ENCODE measurements around the gene VSIG8.

VSIG8 gene

GRCh38 chr1:159864262-159864661 lies 1.8 kb upstream of the VSIG8 start:
- H3K27ac ChIP-seq (replicated peaks): no peak overlapping the region
- no peak for DNase-seq (ENCODE audit: low read depth in 1 of 2, low spot score in 1 of 2)
- TF ChIP-seq GABPA (IDR thresholded peaks at IDR 0.05; ENCODE audit: low read depth) (no peak), SPI1 (IDR thresholded peaks at IDR 0.05; ENCODE audit: borderline replicate concordance, low read depth) (no peak), POLR2AphosphoS5 (IDR thresholded peaks at IDR 0.05; ENCODE audit: low read depth) (no peak), CTCF (IDR thresholded peaks at IDR 0.05; ENCODE audit: insufficient read depth, low read length) (no peak), REST (IDR thresholded peaks at IDR 0.05; ENCODE audit: insufficient replicate concordance, low read depth) (no peak)
- no peak overlapping the region for H3K4me3 ChIP-seq (replicated peaks; ENCODE audit: insufficient read depth, low read length)
- no peaks in the 10 kb centered on the region for H3K27me3 ChIP-seq (ENCODE audit: insufficient read depth, poor library complexity, severe bottlenecking)

GRCh38 chr1:159862031-159862430 lies 426 bp downstream of the VSIG8 start:
- no peak for DNase-seq (ENCODE audit: low read depth in 1 of 2, low spot score in 1 of 2)
- no peak overlapping the region for H3K4me3 ChIP-seq (replicated peaks; ENCODE audit: insufficient read depth, low read length)

GRCh38 chr1:159861218-159861617 lies 1.2 kb downstream of the VSIG8 start:
- Histone ChIP-seq H3K27me3 (ENCODE audit: insufficient read depth, poor library complexity, severe bottlenecking) (no peaks in the 10 kb centered on the region), H3K4me3 (replicated peaks; ENCODE audit: insufficient read depth, low read length) (no peak overlapping the region), H3K27ac (replicated peaks) (no peak overlapping the region)
- DNase-seq (ENCODE audit: low read depth in 1 of 2, low spot score in 1 of 2): no peak
- TF ChIP-seq SPI1 (IDR thresholded peaks at IDR 0.05; ENCODE audit: borderline replicate concordance, low read depth): no peak

More at GRCh38 chr1:159862031-159862430, 426 bp downstream of the VSIG8 start:
- Histone ChIP-seq H3K27me3 (ENCODE audit: insufficient read depth, poor library complexity, severe bottlenecking) (no peaks in the 10 kb centered on the region), H3K27ac (replicated peaks) (no peak overlapping the region)
- TF ChIP-seq POLR2AphosphoS5 (IDR thresholded peaks at IDR 0.05; ENCODE audit: low read depth) (no peak), GABPA (IDR thresholded peaks at IDR 0.05; ENCODE audit: low read depth) (no peak), REST (IDR thresholded peaks at IDR 0.05; ENCODE audit: insufficient replicate concordance, low read depth) (no peak), CTCF (IDR thresholded peaks at IDR 0.05; ENCODE audit: insufficient read depth, low read length) (no peak), SPI1 (IDR thresholded peaks at IDR 0.05; ENCODE audit: borderline replicate concordance, low read depth) (no peak)

- no peak for TF ChIP-seq SPI1 (IDR thresholded peaks at IDR 0.05; ENCODE audit: borderline replicate concordance, low read depth)
- TF ChIP-seq CTCF (IDR thresholded peaks at IDR 0.05; ENCODE audit: insufficient read depth, low read length): no peak
- no peak for TF ChIP-seq REST (IDR thresholded peaks at IDR 0.05; ENCODE audit: insufficient replicate concordance, low read depth)
- TF ChIP-seq GABPA (IDR thresholded peaks at IDR 0.05; ENCODE audit: low read depth): no peak
- no peak for TF ChIP-seq POLR2AphosphoS5 (IDR thresholded peaks at IDR 0.05; ENCODE audit: low read depth)
- no peak overlapping the region for H3K4me3 ChIP-seq (replicated peaks; ENCODE audit: insufficient read depth, low read length)
- DNase-seq (ENCODE audit: low read depth in 1 of 2, low spot score in 1 of 2): no peak
- H3K27me3 ChIP-seq (ENCODE audit: insufficient read depth, poor library complexity, severe bottlenecking): peaks cover 1% of the 10 kb centered on the region
- no peak overlapping the region for H3K27ac ChIP-seq (replicated peaks)
Measured at GRCh38 chr1:159860456-159860855, 2.0 kb downstream of the VSIG8 start.
